NCI-H526 treated with DMSO at 0.1 percent for 48 hours (cell line): ENCODE results near the gene YRDC.

Source experiments
- DNase-seq: peaks from one replicate; lab custom pipeline; 2025; lab: John Stamatoyannopoulos, UW

The YRDC gene

GRCh38 chr1:37807555-37808368, at the start of gene YRDC, which contains the start of gene C1orf122:
TSS of gene YRDC (minus strand) at chr1:37808208. CDS start at chr1:37808180, 28 bp downstream.
TSS of gene C1orf122 (plus strand) at chr1:37807790. CDS start at chr1:37808405, 615 bp downstream.
- peak; percentile 97 for DNase-seq

GRCh38 chr1:37854406-37854805, 46.4 kb upstream of the YRDC start:
- DNase-seq = no peak

- DNase-seq = no peak
Observed at GRCh38 chr1:37853157-37853556, 45.1 kb upstream of the YRDC start.

GRCh38 chr1:37851782-37852210, 43.8 kb upstream of the YRDC start:
- no peak for DNase-seq

GRCh38 chr1:37851262-37851661, 43.3 kb upstream of the YRDC start:
- DNase-seq = no peak

GRCh38 chr1:37850352-37850955, 42.4 kb upstream of the YRDC start:
- no peak for DNase-seq

- no peak for DNase-seq
Observed at GRCh38 chr1:37849480-37849879, 41.5 kb upstream of the YRDC start.

GRCh38 chr1:37846647-37847339, 38.8 kb upstream of the YRDC start:
- no peak for DNase-seq

GRCh38 chr1:37845786-37846185, 37.8 kb upstream of the YRDC start:
- no peak for DNase-seq

GRCh38 chr1:37845049-37845646, 37.1 kb upstream of the YRDC start:
- no peak for DNase-seq

GRCh38 chr1:37844536-37844935, 36.5 kb upstream of the YRDC start:
- DNase-seq = no peak

- DNase-seq = no peak
Observed at GRCh38 chr1:37841652-37842051, 33.6 kb upstream of the YRDC start.

GRCh38 chr1:37840711-37841110, 32.7 kb upstream of the YRDC start:
- no peak for DNase-seq

GRCh38 chr1:37839676-37840075, 31.7 kb upstream of the YRDC start:
- DNase-seq = no peak

GRCh38 chr1:37836788-37837187, 28.8 kb upstream of the YRDC start:
- no peak for DNase-seq

GRCh38 chr1:37831809-37832208, 23.8 kb upstream of the YRDC start:
- DNase-seq = no peak

GRCh38 chr1:37831109-37831508, 23.1 kb upstream of the YRDC start:
- no peak for DNase-seq

GRCh38 chr1:37828410-37829074, 20.5 kb upstream of the YRDC start:
- DNase-seq = no peak

GRCh38 chr1:37825506-37825905, 17.5 kb upstream of the YRDC start:
- DNase-seq = no peak

GRCh38 chr1:37824001-37824400, 16.0 kb upstream of the YRDC start:
- DNase-seq = no peak

GRCh38 chr1:37822906-37823815, 15.2 kb upstream of the YRDC start:
- no peak for DNase-seq
